Kidney (tissue), 14 donors: ENCODE data around the gene MON1A. TPM values are rescaled to one million over a fixed set of nuclear protein-coding genes. Genes with fewer than 3 reads are reported as not detected.

Experiments used
- DNase-seq, 5 donors: peaks; one replicate each; pipeline ENCODE4 v3.0.0-alpha.2; 2013 to 2020
- FAIRE-seq: peaks from 2 replicates; lab custom pipeline; 2012; peaks lifted over from hg19 to GRCh38; lab: Jason Lieb, UNC
- H3K27ac ChIP-seq, 2 donors: one replicate each; pipeline ENCODE4 v1.7.0; 2013; ENCODE audit warnings: low read depth in 2 of 2, low read length in 2 of 2, inconsistent platforms in 1 of 2
- H3K27me3 ChIP-seq: one replicate; pipeline ENCODE4 v1.7.1; 2013; ENCODE audit warnings: low read length, inconsistent platforms; ENCODE audit not compliant: control insufficient read depth, insufficient read depth
- H3K36me3 ChIP-seq, 3 donors: one replicate each; pipeline versions ENCODE4 v1.7.0 to v1.7.1; 2013; ENCODE audit warnings: low read length in 3 of 3, control low read depth in 1 of 3, inconsistent platforms in 1 of 3; ENCODE audit not compliant: insufficient read depth in 3 of 3, control insufficient read depth in 2 of 3
- H3K4me1 ChIP-seq, 3 donors: one replicate each; pipeline versions ENCODE4 v1.7.0 to v1.7.1; 2013; ENCODE audit warnings: low read length in 3 of 3, inconsistent platforms in 1 of 3, low read depth in 1 of 3; ENCODE audit not compliant: control insufficient read depth in 2 of 3, insufficient read depth in 2 of 3
- H3K4me3 ChIP-seq, 3 donors: one replicate each; pipeline versions ENCODE4 v1.7.0 to v1.8.1; 2013; ENCODE audit warnings: low read length in 3 of 3, control low read depth in 1 of 3, inconsistent platforms in 1 of 3
- H3K9ac ChIP-seq, 3 donors: one replicate each; pipeline versions ENCODE4 v1.7.0 to v1.7.1; 2013; ENCODE audit warnings: low read length in 3 of 3, control low read depth in 1 of 3, inconsistent platforms in 1 of 3
- H3K9me3 ChIP-seq, 3 donors: one replicate each; pipeline versions ENCODE4 v1.7.0 to v1.7.1; 2013; ENCODE audit warnings: low read length in 3 of 3, control low read depth in 1 of 3, inconsistent platforms in 1 of 3; ENCODE audit not compliant: control insufficient read depth in 2 of 3, insufficient read depth in 1 of 3
- CTCF ChIP-seq: IDR thresholded peaks from 3 replicates; pipeline ENCODE4 v1.5.1; 2012; ENCODE audit warnings: mild to moderate bottlenecking, moderate library complexity, borderline replicate concordance; ENCODE audit not compliant: insufficient read depth; ENCODE audit errors: extremely low read depth
- intact Hi-C: fragments of 100-400 bp; cut with DNase I; formaldehyde crosslinking; loops from one replicate; pipeline ENCODE4 v1.11.1; 2022
- polyA plus RNA-seq: library from polyadenylated mRNA; stranded (reverse); fragments of 350-450 nt; fragmentation: Illumina TruSeq; extraction: RNeasy Lipid Tissue Mini Kit (QIAGEN cat#74804); gene quantifications from one replicate; pipeline ENCODE4 v1.2.3, GENCODE V29; 2014; ENCODE audit warnings: low read depth, low replicate concordance; ENCODE audit not compliant: insufficient read depth
- total RNA-seq: library from RNA; stranded (reverse); fragmentation: NEBNext Ultra II Directional; extraction: Animal tissue kit (Norgen Biotek cat#: 25700); gene quantifications from one replicate; pipeline ENCODE4 v1.2.1, GENCODE V29; 2021
- donor health status: control.
- donor health status: control.
- donor health status: control.
- donor health status: control.
- donor health status: control.
- donor health status: DM: yes; HTN: yes; CAD: no.
- donor health status: Normal renal cell carcinoma (clear cell type).

The MON1A gene
- total and polyA plus RNA-seq, 2 donors from 2014 or later: 7.4 to 16.4 TPM

GRCh38 chr3:49968346-49968745 lies 38.7 kb upstream of the MON1A start:
- TF ChIP-seq CTCF: no peak
- no peak for DNase-seq
- intact Hi-C loops: no loop called here
- Histone ChIP-seq H3K4me1 (peaks cover 0 to 7% (median 0%) of the 10 kb centered on the region in 3 donors), H3K4me3 (no peak overlapping the region), H3K9me3 (no peaks in the 10 kb centered on the region), H3K27ac (peak overlapping the region in 1 of 2 donors; percentile 14), H3K9ac (no peak overlapping the region), H3K27me3 (no peaks in the 10 kb centered on the region), H3K36me3 (no peaks in the 10 kb centered on the region)
- no peak for FAIRE-seq

- Histone ChIP-seq H3K36me3 (no peaks in the 10 kb centered on the region), H3K4me1 (peaks cover 0 to 7% (median 0%) of the 10 kb centered on the region in 3 donors), H3K27ac (no peak overlapping the region), H3K27me3 (no peaks in the 10 kb centered on the region), H3K4me3 (no peak overlapping the region), H3K9ac (no peak overlapping the region), H3K9me3 (no peaks in the 10 kb centered on the region)
- no peak for TF ChIP-seq CTCF
- no peak for FAIRE-seq
- intact Hi-C loops: no loop called here
- no peak for DNase-seq
These were observed 37.7 kb upstream of the MON1A start for GRCh38 chr3:49967291-49967690.

- no peak for TF ChIP-seq CTCF
- intact Hi-C loops: no loop called here
- DNase-seq: no peak
- H3K36me3 ChIP-seq: no peaks in the 10 kb centered on the region
- H3K4me1 ChIP-seq: peaks cover 0 to 7% (median 0%) of the 10 kb centered on the region in 3 donors
- no peaks in the 10 kb centered on the region for H3K27me3 ChIP-seq
- no peak overlapping the region for H3K9ac ChIP-seq
- no peaks in the 10 kb centered on the region for H3K9me3 ChIP-seq
- no peak for FAIRE-seq
- H3K4me3 ChIP-seq: no peak overlapping the region
- H3K27ac ChIP-seq: no peak overlapping the region
These were observed 36.8 kb upstream of the MON1A start for GRCh38 chr3:49966233-49966942.
